Activated CD8-positive, alpha-beta T cell treated with anti-CD3 and anti-CD28 coated beads for 36 hours (primary cell): ENCODE data around the gene PSMD11. TPM values are rescaled to one million over a fixed set of nuclear protein-coding genes. Genes with fewer than 3 reads are reported as not detected.
A peak's percentile ranks its signal among the peaks of the same experiment; 100 is the strongest.

ENCODE experiments used
- ATAC-seq: fragments of 200-7000 bp; cut with Tn5 transposase; one replicate; pipeline ENCODE4 v1.10.0; 2021; ENCODE audit warnings: mild to moderate bottlenecking, moderate library complexity
- CTCF ChIA-PET: fragments of 350-600 bp; sonication (Branson Sonifier 250); formaldehyde crosslinking; loops from one replicate; lab custom pipeline; 2021; ENCODE audit warnings: antibody characterized with exemption; lab: Charles Lee
- POLR2A ChIA-PET: fragments of 350-600 bp; sonication (Branson Sonifier 250); formaldehyde crosslinking; loops from one replicate; lab custom pipeline; 2021; ENCODE audit warnings: antibody characterized with exemption; lab: Charles Lee
- DNase-seq: peaks from one replicate; pipeline ENCODE4 v3.0.0-alpha.2; 2020
- H3K27ac Mint-ChIP-seq: one replicate; pipeline ENCODE4 v1.8.0; 2021; ENCODE audit warnings: mild to moderate bottlenecking, mixed read lengths
- H3K27me3 Mint-ChIP-seq: one replicate; pipeline ENCODE4 v1.8.0; 2021; ENCODE audit warnings: mixed read lengths
- H3K36me3 Mint-ChIP-seq: one replicate; pipeline ENCODE4 v1.8.0; 2021; ENCODE audit warnings: low read depth, mixed read lengths
- H3K4me1 Mint-ChIP-seq: one replicate; pipeline ENCODE4 v1.8.0; 2021; ENCODE audit warnings: low read depth, mixed read lengths
- H3K4me3 Mint-ChIP-seq: one replicate; pipeline ENCODE4 v1.8.0; 2021; ENCODE audit warnings: mild to moderate bottlenecking, moderate library complexity, mixed read lengths
- H3K9me3 Mint-ChIP-seq: one replicate; pipeline ENCODE4 v1.8.0; 2021; ENCODE audit warnings: mixed read lengths
- intact Hi-C: fragments of 100-400 bp; cut with micrococcal nuclease; formaldehyde crosslinking; loops from one replicate; pipeline ENCODE4 v1.10.0; 2022
- total RNA-seq, 2 experiments: library from RNA; stranded (reverse); gene quantifications; one replicate each; pipeline ENCODE4 v1.2.3, GENCODE V29; 2021
- TF ChIP-seq, protein P1 (sequence below): fragments of 200-600 bp; IDR thresholded peaks from one replicate; pipeline ENCODE4 v1.8.0; 2022; ENCODE audit warnings: antibody characterized with exemption, mild to moderate bottlenecking

PSMD11 gene
- total RNA-seq, 2 experiments from 2014 or later = 119 to 130 TPM

DNA sequence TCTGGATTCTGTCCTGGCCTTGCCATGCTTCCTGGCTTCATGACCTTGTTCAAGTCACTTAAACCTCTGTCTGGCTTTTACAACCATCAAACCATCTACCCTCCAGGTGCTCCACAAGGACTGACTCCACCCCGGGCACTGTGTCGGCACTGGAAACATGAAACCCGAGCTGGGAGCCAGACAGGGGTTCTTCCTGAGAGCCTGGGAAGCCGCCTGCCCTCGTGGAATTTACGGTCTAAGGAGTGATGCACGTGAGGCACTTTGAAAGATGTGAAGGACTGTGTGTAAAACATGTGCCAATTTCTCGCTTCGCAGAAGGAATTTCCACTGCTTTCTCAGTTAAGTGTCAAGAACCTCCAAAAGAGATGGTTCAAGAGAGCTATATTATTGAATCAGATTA, 54.1 kb downstream of the PSMD11 start:
- ATAC-seq (no peak), DNase-seq (no peak)
- TF ChIP-seq, protein P1, sequence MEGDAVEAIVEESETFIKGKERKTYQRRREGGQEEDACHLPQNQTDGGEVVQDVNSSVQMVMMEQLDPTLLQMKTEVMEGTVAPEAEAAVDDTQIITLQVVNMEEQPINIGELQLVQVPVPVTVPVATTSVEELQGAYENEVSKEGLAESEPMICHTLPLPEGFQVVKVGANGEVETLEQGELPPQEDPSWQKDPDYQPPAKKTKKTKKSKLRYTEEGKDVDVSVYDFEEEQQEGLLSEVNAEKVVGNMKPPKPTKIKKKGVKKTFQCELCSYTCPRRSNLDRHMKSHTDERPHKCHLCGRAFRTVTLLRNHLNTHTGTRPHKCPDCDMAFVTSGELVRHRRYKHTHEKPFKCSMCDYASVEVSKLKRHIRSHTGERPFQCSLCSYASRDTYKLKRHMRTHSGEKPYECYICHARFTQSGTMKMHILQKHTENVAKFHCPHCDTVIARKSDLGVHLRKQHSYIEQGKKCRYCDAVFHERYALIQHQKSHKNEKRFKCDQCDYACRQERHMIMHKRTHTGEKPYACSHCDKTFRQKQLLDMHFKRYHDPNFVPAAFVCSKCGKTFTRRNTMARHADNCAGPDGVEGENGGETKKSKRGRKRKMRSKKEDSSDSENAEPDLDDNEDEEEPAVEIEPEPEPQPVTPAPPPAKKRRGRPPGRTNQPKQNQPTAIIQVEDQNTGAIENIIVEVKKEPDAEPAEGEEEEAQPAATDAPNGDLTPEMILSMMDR = no peak
- H3K27me3 Mint-ChIP-seq = no peaks in the 10 kb centered on the region
- H3K27ac Mint-ChIP-seq = no peak overlapping the region
- no peak overlapping the region for H3K4me3 Mint-ChIP-seq
- no peaks in the 10 kb centered on the region for H3K9me3 Mint-ChIP-seq
- CTCF ChIA-PET = interaction anchor here (1.3 to 1.4 kb wide), 2 partner anchors 11 to 55 kb away, joined by 5 to 8 read pairs; partner anchors contain the start of gene PSMD11
- intact Hi-C loops = no loop called here
- no peaks in the 10 kb centered on the region for H3K36me3 Mint-ChIP-seq
- peaks cover 35% of the 10 kb centered on the region for H3K4me1 Mint-ChIP-seq
- POLR2A ChIA-PET = interaction anchor here (2.4 kb wide), 1 partner anchor 11 kb away, joined by 7 read pairs; the partner anchor contains the start of gene CDK5R1

DNA sequence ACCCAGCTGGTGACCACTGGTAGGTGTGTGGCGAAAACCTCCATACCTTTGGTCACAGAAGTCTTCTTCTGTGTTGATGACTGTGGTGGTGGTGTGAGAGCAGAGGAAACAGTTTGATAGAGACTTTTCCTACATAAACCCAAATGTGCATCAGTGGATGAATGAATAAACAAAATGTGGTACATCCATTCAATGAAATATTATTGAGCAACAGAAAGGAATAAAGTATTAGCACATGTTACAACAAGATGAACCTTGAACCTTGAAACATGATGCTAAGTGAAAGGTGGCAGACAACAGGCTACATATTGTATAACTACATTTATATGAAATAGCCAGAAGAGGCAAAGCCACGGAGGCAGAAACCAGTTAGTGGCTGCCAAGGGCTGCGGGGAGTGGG, 57.7 kb downstream of the PSMD11 start:
- no peaks in the 10 kb centered on the region for H3K27me3 Mint-ChIP-seq
- H3K4me3 Mint-ChIP-seq = no peak overlapping the region
- H3K27ac Mint-ChIP-seq = peak overlapping the region; percentile 91
- H3K4me1 Mint-ChIP-seq = peaks cover 54% of the 10 kb centered on the region
- ChIA-PET POLR2A (interaction anchor here (1.9 kb wide), 1 partner anchor 13 kb away, joined by 8 read pairs; no protein-coding TSS in a partner anchor), CTCF (interaction anchor here (1.0 to 2.5 kb wide), 2 partner anchors 14 to 19 kb away, joined by 3 to 7 read pairs; no protein-coding TSS in a partner anchor)
- DNase-seq = no peak
- intact Hi-C loops = no loop called here
- ATAC-seq = no peak
- TF ChIP-seq, protein P1 = no peak
- no peaks in the 10 kb centered on the region for H3K9me3 Mint-ChIP-seq
- H3K36me3 Mint-ChIP-seq = no peaks in the 10 kb centered on the region

DNA sequence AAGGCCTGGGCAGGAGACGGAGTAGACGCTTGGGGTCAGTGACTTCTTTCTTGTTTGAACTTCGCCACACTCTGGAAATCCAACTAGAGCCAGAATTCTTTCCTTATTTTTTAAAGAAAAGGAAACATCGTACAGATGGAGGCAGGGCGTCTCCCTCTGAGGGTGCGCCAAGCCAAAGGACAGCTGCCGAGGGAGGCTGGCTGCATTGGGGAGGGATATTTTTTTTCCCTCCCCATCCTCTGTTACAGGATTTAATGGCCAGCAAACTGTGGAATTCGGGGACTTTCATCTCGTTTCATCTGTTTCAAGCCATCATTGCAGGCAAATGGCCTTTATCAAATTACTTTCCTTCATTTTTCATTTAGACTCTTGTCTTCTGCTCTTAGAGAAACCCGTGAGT, 58.4 kb downstream of the PSMD11 start:
- CTCF ChIA-PET = interaction anchor here (1.5 kb wide), 1 partner anchor 105 kb away, joined by 4 read pairs; no protein-coding TSS in a partner anchor
- H3K4me3 Mint-ChIP-seq = no peak overlapping the region

DNA sequence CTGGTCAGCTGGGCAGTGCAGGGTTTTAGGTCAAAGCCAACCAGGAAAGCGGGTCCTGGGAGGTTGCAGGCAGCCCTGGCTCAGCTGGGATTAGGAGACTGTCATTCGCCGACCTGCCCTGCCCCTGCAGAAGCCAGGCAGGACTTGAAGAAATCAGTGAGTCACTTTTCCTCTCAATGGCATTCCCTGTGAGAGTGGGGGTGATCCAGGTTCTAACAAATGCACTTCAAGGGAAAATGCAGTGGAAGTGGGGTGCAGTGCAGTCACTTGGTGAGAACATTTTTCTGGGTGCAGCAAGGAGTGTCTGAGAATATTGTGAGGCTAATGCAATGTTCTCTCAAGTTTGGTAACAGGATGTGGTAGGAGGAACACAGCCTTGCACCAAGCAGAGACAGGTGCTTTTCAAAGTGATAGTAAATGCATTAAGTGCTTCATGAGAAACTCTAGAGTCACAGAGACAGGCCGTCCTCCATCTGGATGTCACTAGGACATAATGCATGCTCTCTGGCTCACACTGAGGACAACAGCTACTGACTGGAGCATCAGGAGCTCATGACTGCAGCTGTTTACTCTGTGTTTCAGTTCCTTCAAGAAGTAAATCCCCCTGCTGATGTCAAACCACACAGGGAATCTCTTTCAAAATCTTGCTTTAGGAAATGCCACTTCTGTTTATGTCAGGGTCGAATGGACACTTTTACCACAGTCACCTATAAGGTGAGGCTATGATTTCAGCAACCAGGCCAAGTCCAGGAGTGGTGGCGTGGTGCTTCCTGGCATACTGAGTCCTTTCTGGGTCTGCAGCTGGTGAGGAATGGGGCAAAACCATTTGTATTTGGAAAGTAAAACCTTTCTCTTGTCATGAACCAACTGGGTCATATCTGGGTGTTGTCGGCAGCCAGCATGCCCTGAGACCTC, 59.2 kb downstream of the PSMD11 start:
- H3K27ac Mint-ChIP-seq = peak overlapping the region; percentile 91
- peaks cover 60% of the 10 kb centered on the region for H3K4me1 Mint-ChIP-seq
- TF ChIP-seq, protein P1 = no peak
- CTCF ChIA-PET = interaction anchor here (1.5 to 2.0 kb wide), 4 partner anchors 8 to 105 kb away, joined by 4 to 10 read pairs (median 4); no protein-coding TSS in a partner anchor
- no peaks in the 10 kb centered on the region for H3K36me3 Mint-ChIP-seq
- DNase-seq (peak; percentile 74), ATAC-seq (peak; percentile 93)
- no peaks in the 10 kb centered on the region for H3K27me3 Mint-ChIP-seq
- intact Hi-C loops = no loop called here
- H3K9me3 Mint-ChIP-seq = no peaks in the 10 kb centered on the region
- peak overlapping the region; percentile 44 for H3K4me3 Mint-ChIP-seq
- POLR2A ChIA-PET = interaction anchor here (0.7 to 2.6 kb wide), 9 partner anchors 8 to 20 kb away, joined by 3 to 14 read pairs (median 8); no protein-coding TSS in a partner anchor

More for the DNA sequence above, 58.4 kb downstream of the PSMD11 start:
- POLR2A ChIA-PET = interaction anchor here (0.7 to 2.6 kb wide), 5 partner anchors 10 to 15 kb away, joined by 3 to 14 read pairs (median 9); no protein-coding TSS in a partner anchor
- DNase-seq = no peak
- H3K27me3 Mint-ChIP-seq = no peaks in the 10 kb centered on the region
- no peaks in the 10 kb centered on the region for H3K9me3 Mint-ChIP-seq
- H3K27ac Mint-ChIP-seq = peak overlapping the region; percentile 91
- peaks cover 60% of the 10 kb centered on the region for H3K4me1 Mint-ChIP-seq
- intact Hi-C loops = no loop called here
- no peaks in the 10 kb centered on the region for H3K36me3 Mint-ChIP-seq
- ATAC-seq = no peak
- TF ChIP-seq, protein P1 = no peak
